Naive thymus-derived CD8-positive, alpha-beta T cell (primary cell): ENCODE results near the gene CDC42BPB. TPM values are rescaled to one million over a fixed set of nuclear protein-coding genes. Genes with fewer than 3 reads are reported as not detected.
A peak's percentile ranks its signal among the peaks of the same experiment; 100 is the strongest.

Source experiments
- ATAC-seq, 2 donors: fragments of 150-1000 bp; cut with Tn5 transposase in 1 of 2; sonication (Bioruptor Pico), chemical (Tn5 transposase) in 1 of 2; 1 replicate in 1 of 2; 2 replicates in 1 of 2; pipeline ENCODE4 v1.10.0; 2021; ENCODE audit warnings: mild to moderate bottlenecking in 2 of 2, moderate library complexity in 2 of 2
- POLR2A ChIA-PET: fragments of 350-600 bp; sonication (Branson Sonifier 250); formaldehyde crosslinking; loops from one replicate; lab custom pipeline; 2021; ENCODE audit warnings: antibody characterized with exemption; lab: Charles Lee
- DNase-seq, 10 donors: peaks; one replicate each; pipeline versions ENCODE4 v3.0.0 to v3.0.0-alpha.2; 2020 to 2022
- H3K27ac Mint-ChIP-seq, 10 donors: one replicate each; pipeline ENCODE4 v1.8.0; 2020 to 2022; ENCODE audit warnings: mild to moderate bottlenecking in 10 of 10, mixed read lengths in 10 of 10, moderate library complexity in 4 of 10, inconsistent platforms in 1 of 10
- H3K27me3 Mint-ChIP-seq, 5 donors: one replicate each; pipeline ENCODE4 v1.8.0; 2021 to 2022; ENCODE audit warnings: mixed read lengths in 5 of 5
- H3K36me3 Mint-ChIP-seq, 3 donors: one replicate each; pipeline ENCODE4 v1.8.0; 2020 to 2022; ENCODE audit warnings: mixed read lengths in 3 of 3, mild to moderate bottlenecking in 2 of 3, inconsistent platforms in 1 of 3
- H3K4me1 Mint-ChIP-seq, 4 donors: one replicate each; pipeline ENCODE4 v1.8.0; 2021 to 2022; ENCODE audit warnings: mixed read lengths in 4 of 4
- H3K4me3 Mint-ChIP-seq, 10 donors: one replicate each; pipeline ENCODE4 v1.8.0; 2020 to 2022; ENCODE audit warnings: mild to moderate bottlenecking in 10 of 10, mixed read lengths in 10 of 10, moderate library complexity in 6 of 10, inconsistent platforms in 1 of 10
- H3K9me3 Mint-ChIP-seq, 9 donors: one replicate each; pipeline ENCODE4 v1.8.0; 2020 to 2022; ENCODE audit warnings: mixed read lengths in 9 of 9, mild to moderate bottlenecking in 3 of 9, inconsistent platforms in 1 of 9, moderate library complexity in 1 of 9
- polyA plus RNA-seq, 3 donors: library from polyadenylated mRNA; unstranded; fragments of 300-500 nt; fragmentation: Illumina TruSeq; gene quantifications; one replicate each; pipeline ENCODE4 v1.2.3, GENCODE V29; 2021
- total RNA-seq, 8 experiments: library from RNA in 2 of 8; stranded (reverse) in 2 of 8; gene quantifications; one replicate each; pipeline ENCODE4 v1.2.3 and lab custom pipeline; 2021 to 2026

Gene CDC42BPB
- total and polyA plus RNA-seq, 5 experiments from 2014 or later, result 0.20 to 6.3 (median 0.73) TPM

- peaks cover 3 to 26% (median 9%) of the 10 kb centered on the region in 9 donors for H3K9me3 Mint-ChIP-seq
- DNase-seq (no peak), ATAC-seq (no peak)
- H3K4me1 Mint-ChIP-seq, result no peaks in the 10 kb centered on the region
- peaks cover 0 to 6% (median 2%) of the 10 kb centered on the region in 5 donors for H3K27me3 Mint-ChIP-seq
- peaks cover 6 to 19% (median 14%) of the 10 kb centered on the region in 3 donors for H3K36me3 Mint-ChIP-seq
- POLR2A ChIA-PET, result no interaction called here
- H3K27ac Mint-ChIP-seq, result no peak overlapping the region
- H3K4me3 Mint-ChIP-seq, result no peak overlapping the region
These were observed 74.4 kb downstream of the CDC42BPB start for GRCh38 chr14:102982852-102983470.

GRCh38 chr14:102980409-102980810 lies 76.9 kb downstream of the CDC42BPB start:
- POLR2A ChIA-PET, result interaction anchor here (0.6 kb wide), 1 partner anchor 169 kb away, joined by 6 read pairs; no protein-coding TSS in a partner anchor
- ATAC-seq (no peak), DNase-seq (no peak)
- Mint-ChIP-seq H3K36me3 (peaks cover 0 to 4% (median 2%) of the 10 kb centered on the region in 3 donors), H3K27me3 (peaks cover 0 to 3% (median 0%) of the 10 kb centered on the region in 5 donors), H3K4me3 (no peak overlapping the region), H3K9me3 (peaks cover 0 to 6% (median 0%) of the 10 kb centered on the region in 9 donors), H3K4me1 (no peaks in the 10 kb centered on the region), H3K27ac (no peak overlapping the region)

GRCh38 chr14:102979406-102979805 lies 77.9 kb downstream of the CDC42BPB start:
- POLR2A ChIA-PET, result no interaction called here
- H3K36me3 Mint-ChIP-seq, result peaks cover 0 to 4% (median 2%) of the 10 kb centered on the region in 3 donors
- H3K4me3 Mint-ChIP-seq, result no peak overlapping the region
- no peaks in the 10 kb centered on the region for H3K4me1 Mint-ChIP-seq
- no peak for ATAC-seq
- H3K27me3 Mint-ChIP-seq, result peaks cover 0 to 3% (median 0%) of the 10 kb centered on the region in 5 donors
- H3K27ac Mint-ChIP-seq, result no peak overlapping the region
- DNase-seq, result no peak
- H3K9me3 Mint-ChIP-seq, result no peaks in the 10 kb centered on the region

- ATAC-seq, result no peak
- no peaks in the 10 kb centered on the region for H3K9me3 Mint-ChIP-seq
- H3K36me3 Mint-ChIP-seq, result peaks cover 0 to 2% (median 0%) of the 10 kb centered on the region in 3 donors
- no peak overlapping the region for H3K4me3 Mint-ChIP-seq
- H3K27me3 Mint-ChIP-seq, result no peaks in the 10 kb centered on the region
- no peak overlapping the region for H3K27ac Mint-ChIP-seq
- H3K4me1 Mint-ChIP-seq, result no peaks in the 10 kb centered on the region
- POLR2A ChIA-PET, result no interaction called here
- no peak for DNase-seq
These were observed 79.9 kb downstream of the CDC42BPB start for GRCh38 chr14:102977475-102977874.

GRCh38 chr14:102975662-102976061 lies 81.7 kb downstream of the CDC42BPB start:
- no peaks in the 10 kb centered on the region for H3K9me3 Mint-ChIP-seq
- no peaks in the 10 kb centered on the region for H3K27me3 Mint-ChIP-seq
- DNase-seq (no peak), ATAC-seq (no peak)
- H3K4me1 Mint-ChIP-seq, result no peaks in the 10 kb centered on the region
- POLR2A ChIA-PET, result no interaction called here
- H3K27ac Mint-ChIP-seq, result no peak overlapping the region
- peaks cover 0 to 3% (median 2%) of the 10 kb centered on the region in 3 donors for H3K36me3 Mint-ChIP-seq
- no peak overlapping the region for H3K4me3 Mint-ChIP-seq

- H3K27ac Mint-ChIP-seq, result peak overlapping the region in 1 of 10 donors; percentile 73
- POLR2A ChIA-PET, result no interaction called here
- H3K27me3 Mint-ChIP-seq, result no peaks in the 10 kb centered on the region
- no peaks in the 10 kb centered on the region for H3K9me3 Mint-ChIP-seq
- no peak for DNase-seq
- ATAC-seq, result no peak
- H3K4me3 Mint-ChIP-seq, result no peak overlapping the region
- no peaks in the 10 kb centered on the region for H3K4me1 Mint-ChIP-seq
- peaks cover 0 to 3% (median 2%) of the 10 kb centered on the region in 3 donors for H3K36me3 Mint-ChIP-seq
These were observed 83.6 kb downstream of the CDC42BPB start for GRCh38 chr14:102973706-102974285.

GRCh38 chr14:102971836-102972606 lies 85.3 kb downstream of the CDC42BPB start:
- H3K27ac Mint-ChIP-seq, result no peak overlapping the region
- H3K36me3 Mint-ChIP-seq, result peaks cover 2 to 4% (median 3%) of the 10 kb centered on the region in 3 donors
- no peak for DNase-seq
- no peaks in the 10 kb centered on the region for H3K9me3 Mint-ChIP-seq
- H3K4me1 Mint-ChIP-seq, result no peaks in the 10 kb centered on the region
- H3K4me3 Mint-ChIP-seq, result no peak overlapping the region
- no peak for ATAC-seq
- POLR2A ChIA-PET, result no interaction called here
- H3K27me3 Mint-ChIP-seq, result no peaks in the 10 kb centered on the region

- ATAC-seq (no peak), DNase-seq (no peak)
- Mint-ChIP-seq H3K9me3 (no peaks in the 10 kb centered on the region), H3K4me1 (no peaks in the 10 kb centered on the region), H3K27me3 (no peaks in the 10 kb centered on the region), H3K4me3 (no peak overlapping the region), H3K27ac (peak overlapping the region in 1 of 10 donors; percentile 44), H3K36me3 (peaks cover 2 to 4% (median 3%) of the 10 kb centered on the region in 3 donors)
- POLR2A ChIA-PET, result no interaction called here
These were observed 86.0 kb downstream of the CDC42BPB start for GRCh38 chr14:102971314-102971713.

GRCh38 chr14:102970496-102970895 lies 86.9 kb downstream of the CDC42BPB start:
- Mint-ChIP-seq H3K9me3 (no peaks in the 10 kb centered on the region), H3K4me3 (no peak overlapping the region), H3K27me3 (no peaks in the 10 kb centered on the region), H3K27ac (peak overlapping the region in 1 of 10 donors; percentile 41), H3K4me1 (no peaks in the 10 kb centered on the region), H3K36me3 (peaks cover 4 to 7% (median 4%) of the 10 kb centered on the region in 3 donors)
- POLR2A ChIA-PET, result interaction anchor here (0.6 kb wide), 1 partner anchor 1708 kb away, joined by 3 read pairs; no protein-coding TSS in a partner anchor
- ATAC-seq (no peak), DNase-seq (no peak)

- POLR2A ChIA-PET, result interaction anchor here (0.6 kb wide), 1 partner anchor 1708 kb away, joined by 3 read pairs; no protein-coding TSS in a partner anchor
- Mint-ChIP-seq H3K9me3 (no peaks in the 10 kb centered on the region), H3K27me3 (no peaks in the 10 kb centered on the region), H3K27ac (no peak overlapping the region), H3K36me3 (peaks cover 4 to 8% (median 6%) of the 10 kb centered on the region in 3 donors), H3K4me1 (no peaks in the 10 kb centered on the region), H3K4me3 (no peak overlapping the region)
- DNase-seq (no peak), ATAC-seq (no peak)
These were observed 87.4 kb downstream of the CDC42BPB start for GRCh38 chr14:102969901-102970300.

GRCh38 chr14:102969060-102969791 lies 88.1 kb downstream of the CDC42BPB start:
- Mint-ChIP-seq H3K4me1 (no peaks in the 10 kb centered on the region), H3K4me3 (no peak overlapping the region), H3K27ac (no peak overlapping the region), H3K27me3 (no peaks in the 10 kb centered on the region), H3K9me3 (no peaks in the 10 kb centered on the region), H3K36me3 (peaks cover 4 to 8% (median 6%) of the 10 kb centered on the region in 3 donors)
- DNase-seq (no peak), ATAC-seq (no peak)
- POLR2A ChIA-PET, result interaction anchor here (0.8 kb wide), 1 partner anchor 20 kb away, joined by 3 read pairs; no protein-coding TSS in a partner anchor

GRCh38 chr14:102968306-102968705 lies 89.0 kb downstream of the CDC42BPB start:
- ATAC-seq (no peak), DNase-seq (no peak)
- POLR2A ChIA-PET, result interaction anchor here (0.8 kb wide), 1 partner anchor 19 kb away, joined by 3 read pairs; no protein-coding TSS in a partner anchor
- H3K4me3 Mint-ChIP-seq, result no peak overlapping the region
- no peaks in the 10 kb centered on the region for H3K9me3 Mint-ChIP-seq
- H3K27ac Mint-ChIP-seq, result no peak overlapping the region
- no peaks in the 10 kb centered on the region for H3K27me3 Mint-ChIP-seq
- no peaks in the 10 kb centered on the region for H3K4me1 Mint-ChIP-seq
- H3K36me3 Mint-ChIP-seq, result peaks cover 4 to 8% (median 6%) of the 10 kb centered on the region in 3 donors
